ENCODE results near the gene NIT2. TPM values are rescaled to one million over a fixed set of nuclear protein-coding genes. Genes with fewer than 3 reads are reported as not detected.
A peak's percentile ranks its signal among the peaks of the same experiment; 100 is the strongest.

Gene NIT2
- total RNA-seq, 1 experiment from 2014 or later, result 63.1 TPM

DNA sequence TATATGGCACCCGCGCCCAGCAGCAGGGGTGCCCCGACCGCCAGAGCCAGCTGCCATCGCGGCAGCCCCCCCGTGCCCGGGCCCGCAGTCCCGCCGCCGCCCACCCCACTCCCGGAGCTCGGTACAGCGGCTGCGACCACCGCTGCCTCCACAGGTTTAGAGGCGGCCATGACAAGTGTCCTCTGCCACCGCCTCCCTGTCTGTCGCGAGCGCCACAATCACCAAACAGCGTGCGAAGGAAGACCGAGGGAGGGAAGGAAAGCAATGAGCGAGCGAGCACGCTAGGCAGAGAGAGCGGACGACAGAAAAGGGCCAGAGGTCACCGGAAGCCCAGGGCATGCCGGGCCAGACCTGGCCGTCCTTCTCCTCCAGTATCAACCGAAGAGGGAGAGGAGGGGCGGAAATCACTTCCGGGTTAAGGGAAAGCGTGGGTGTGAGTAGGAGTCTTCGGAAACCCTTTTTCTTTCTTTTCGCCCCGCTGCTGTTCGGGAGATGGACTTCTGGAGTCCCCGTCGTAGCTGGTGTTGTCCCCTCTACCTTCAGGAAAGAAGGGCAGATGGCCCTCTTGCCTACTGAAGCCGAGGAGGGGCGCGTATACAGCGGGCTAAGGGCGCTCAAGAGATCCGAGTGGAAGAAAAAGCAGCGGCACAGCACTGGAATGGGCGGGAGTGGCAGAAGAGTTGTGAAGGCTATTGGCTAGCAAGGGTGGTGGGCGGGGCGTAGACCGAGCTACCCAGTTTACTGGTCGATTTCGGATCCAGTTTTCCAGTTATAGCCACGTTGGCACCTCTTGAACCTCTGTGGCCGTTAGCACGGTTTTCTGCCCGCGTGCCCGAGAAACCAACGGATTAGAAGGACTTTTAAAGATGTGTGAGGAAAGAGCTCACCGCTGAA, 66.5 kb downstream of the NIT2 start, which contains the start of the genes LNP1 and TOMM70:
LNP1 (plus strand) TSS at position 760 of the 894 bp plus-strand sequence. CDS start 28,191 bp downstream, outside the sequence.
TOMM70 (minus strand) TSS at position 310 of the 894 bp plus-strand sequence; CDS start at position 170, 140 bp downstream.
- H3K4me3 ChIP-seq (ENCODE audit: low read length), result peak within 1 kb of the TSS; percentile 94
- BruUV-seq (replicated peaks), result no TSS peak
- DNase-seq (peak; percentile 98), ATAC-seq (peak; percentile 92)
- peak within 1 kb of the TSS; percentile 84 for H3K9ac ChIP-seq (ENCODE audit: low read length)
- H3K79me2 ChIP-seq (ENCODE audit: low read length), result peaks cover 95% of the 10 kb centered on the region
- ChIA-PET POLR2A (ENCODE audit: unreplicated experiment) (interaction anchor here (0.5 to 1.5 kb wide), 11 partner anchors 9 to 647 kb away, joined by 3 to 13 read pairs (median 4); partner anchors contain the start of gene TMEM45A), CTCF (interaction anchor here (1.0 kb wide), 1 partner anchor 62 kb away, joined by 3 read pairs; no protein-coding TSS in a partner anchor)
- H3F3A ChIP-seq (ENCODE audit: low read length, unreplicated experiment), result no peaks in the 10 kb centered on the region
- H3K4me2 ChIP-seq (ENCODE audit: low read length), result peak within 1 kb of the TSS; percentile 87
- intact Hi-C loops (cut with micrococcal nuclease), result loop anchor here (1.0 to 5.0 kb wide), 3 partner anchors 24 to 569 kb away; no protein-coding TSS in a partner anchor
- TF ChIP-seq EZH2phosphoT487 (IDR thresholded peaks at IDR 0.05; ENCODE audit: borderline replicate concordance, low read length), result no peak
- no peak for TF ChIP-seq EZH2 (IDR thresholded peaks at IDR 0.05; ENCODE audit: low read length, unreplicated experiment)
- TF ChIP-seq, protein P1, sequence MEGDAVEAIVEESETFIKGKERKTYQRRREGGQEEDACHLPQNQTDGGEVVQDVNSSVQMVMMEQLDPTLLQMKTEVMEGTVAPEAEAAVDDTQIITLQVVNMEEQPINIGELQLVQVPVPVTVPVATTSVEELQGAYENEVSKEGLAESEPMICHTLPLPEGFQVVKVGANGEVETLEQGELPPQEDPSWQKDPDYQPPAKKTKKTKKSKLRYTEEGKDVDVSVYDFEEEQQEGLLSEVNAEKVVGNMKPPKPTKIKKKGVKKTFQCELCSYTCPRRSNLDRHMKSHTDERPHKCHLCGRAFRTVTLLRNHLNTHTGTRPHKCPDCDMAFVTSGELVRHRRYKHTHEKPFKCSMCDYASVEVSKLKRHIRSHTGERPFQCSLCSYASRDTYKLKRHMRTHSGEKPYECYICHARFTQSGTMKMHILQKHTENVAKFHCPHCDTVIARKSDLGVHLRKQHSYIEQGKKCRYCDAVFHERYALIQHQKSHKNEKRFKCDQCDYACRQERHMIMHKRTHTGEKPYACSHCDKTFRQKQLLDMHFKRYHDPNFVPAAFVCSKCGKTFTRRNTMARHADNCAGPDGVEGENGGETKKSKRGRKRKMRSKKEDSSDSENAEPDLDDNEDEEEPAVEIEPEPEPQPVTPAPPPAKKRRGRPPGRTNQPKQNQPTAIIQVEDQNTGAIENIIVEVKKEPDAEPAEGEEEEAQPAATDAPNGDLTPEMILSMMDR (conservative IDR thresholded peaks at IDR 0.05; ENCODE audit: low read depth, low read length), result no peak
- peak within 1 kb of the TSS; percentile 78 for H3K27ac ChIP-seq (ENCODE audit: low read length)
- H3K4me1 ChIP-seq (ENCODE audit: insufficient read depth, low read length), result peaks cover 30% of the 10 kb centered on the region
- H3K36me3 ChIP-seq (ENCODE audit: low read depth, low read length), result no peaks in the 10 kb centered on the region
- no peaks in the 10 kb centered on the region for H3K9me2 ChIP-seq (replicated peaks; ENCODE audit: low read length)
- no peaks in the 10 kb centered on the region for H3K27me3 ChIP-seq (ENCODE audit: low read length)
- H4K20me1 ChIP-seq (ENCODE audit: low read length), result peaks cover 33% of the 10 kb centered on the region
- H2AFZ ChIP-seq (ENCODE audit: low read length), result peak within 1 kb of the TSS; percentile 78
- no peaks in the 10 kb centered on the region for H3K9me3 ChIP-seq (ENCODE audit: low read length)

DNA sequence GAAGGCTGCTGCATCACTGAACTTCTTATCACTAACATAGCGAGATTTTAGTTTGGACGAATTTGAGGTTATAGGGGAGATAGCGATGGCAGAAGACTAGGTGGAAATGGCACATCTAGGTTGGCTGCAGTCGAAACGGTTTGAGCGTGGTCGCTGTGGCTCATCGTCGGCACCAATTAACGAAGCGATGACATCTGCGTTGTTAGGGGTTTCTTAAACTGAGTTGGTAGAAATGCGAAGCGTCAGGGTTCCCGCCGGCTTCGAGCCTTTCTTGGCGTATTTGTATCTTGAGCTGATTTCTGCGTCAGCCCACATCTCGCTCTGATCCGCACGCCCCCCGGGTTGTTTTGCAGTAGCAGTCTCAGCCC, 67.1 kb downstream of the NIT2 start:
- CTCF ChIA-PET, result interaction anchor here (1.0 kb wide), 1 partner anchor 61 kb away, joined by 3 read pairs; no protein-coding TSS in a partner anchor
- peak; percentile 4 for ATAC-seq
- DNase-seq, result peak; percentile 39

More for the DNA sequence above, 67.1 kb downstream of the NIT2 start:
- no peaks in the 10 kb centered on the region for H3K27me3 ChIP-seq (ENCODE audit: low read length)
- 0 out of 2 replicates have a peak, but pooled peaks cover under 1% of the 10 kb centered on the region for H3K9me3 ChIP-seq (ENCODE audit: low read length)
- no peaks in the 10 kb centered on the region for H3F3A ChIP-seq (ENCODE audit: low read length, unreplicated experiment)
- H4K20me1 ChIP-seq (ENCODE audit: low read length), result peaks cover 27% of the 10 kb centered on the region
- TSS peak; percentile 80 for BruUV-seq (replicated peaks)
- H3K27ac ChIP-seq (ENCODE audit: low read length), result peak overlapping the region; percentile 78
- peaks cover under 1% of the 10 kb centered on the region for H3K36me3 ChIP-seq (ENCODE audit: low read depth, low read length)
- TF ChIP-seq EZH2phosphoT487 (IDR thresholded peaks at IDR 0.05; ENCODE audit: borderline replicate concordance, low read length), result no peak
- TF ChIP-seq, protein P1 (conservative IDR thresholded peaks at IDR 0.05; ENCODE audit: low read depth, low read length), result no peak
- TF ChIP-seq EZH2 (IDR thresholded peaks at IDR 0.05; ENCODE audit: low read length, unreplicated experiment), result no peak
- peak overlapping the region; percentile 84 for H3K9ac ChIP-seq (ENCODE audit: low read length)
- intact Hi-C loops (cut with micrococcal nuclease), result loop anchor here (1.0 to 5.0 kb wide), 5 partner anchors 24 to 569 kb away; no protein-coding TSS in a partner anchor
- H3K4me2 ChIP-seq (ENCODE audit: low read length), result peak overlapping the region; percentile 87
- peak overlapping the region; percentile 78 for H2AFZ ChIP-seq (ENCODE audit: low read length)
- H3K4me3 ChIP-seq (ENCODE audit: low read length), result peak overlapping the region; percentile 94
- peaks cover 29% of the 10 kb centered on the region for H3K4me1 ChIP-seq (ENCODE audit: insufficient read depth, low read length)
- no peaks in the 10 kb centered on the region for H3K9me2 ChIP-seq (replicated peaks; ENCODE audit: low read length)
- POLR2A ChIA-PET (ENCODE audit: unreplicated experiment), result interaction anchor here (0.5 to 1.5 kb wide), 9 partner anchors 10 to 646 kb away, joined by 3 to 13 read pairs (median 5); partner anchors contain the start of gene TMEM45A
- H3K79me2 ChIP-seq (ENCODE audit: low read length), result peaks cover 92% of the 10 kb centered on the region
